ENCODE data around the gene PARD3B. TPM values are rescaled to one million over a fixed set of nuclear protein-coding genes. Genes with fewer than 3 reads are reported as not detected.
"Not testable (repeated sequence)": the region's sequence is repeated elsewhere in the genome, so short reads cannot be mapped to it uniquely, and the experiment has no call there.

The PARD3B gene
- total and polyA plus RNA-seq, 5 donors, result 3.0 to 18.6 (median 15.6) TPM

DNA sequence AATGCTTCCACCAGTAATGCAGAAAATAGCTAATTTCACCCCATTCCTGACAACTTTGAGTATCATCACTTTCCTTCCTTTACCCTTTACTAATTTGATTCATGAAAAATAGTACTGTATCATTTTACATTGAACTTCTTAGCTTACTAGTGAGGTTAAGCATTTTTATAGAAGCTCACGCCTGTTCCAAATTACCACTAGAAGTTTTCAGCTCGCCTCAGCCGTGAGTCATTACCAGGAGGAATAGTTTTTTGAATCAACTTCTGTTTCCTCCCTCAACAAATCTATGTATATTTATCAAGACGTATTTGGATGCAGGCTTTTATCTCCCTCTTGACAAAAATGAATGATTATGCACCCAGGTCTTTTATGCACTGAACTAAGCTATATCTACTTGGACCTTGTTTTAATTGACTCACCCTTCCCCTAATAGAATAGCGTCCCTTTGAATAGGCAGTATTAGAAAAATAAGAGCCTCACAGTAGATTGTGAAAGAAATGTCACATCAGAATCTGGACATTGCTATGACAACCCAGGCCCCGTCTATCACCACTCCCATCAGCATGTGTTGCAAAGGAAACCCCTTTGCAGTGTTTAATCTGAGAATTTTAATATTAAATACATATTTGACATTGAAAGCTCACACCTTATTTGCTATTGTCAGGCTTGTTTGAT is 929.6 kb downstream of the PARD3B start:
- intact Hi-C loops (cut with DNase I), result no loop called here
- ATAC-seq (no peak), DNase-seq (no peak)
- Histone ChIP-seq H3K4me1 (ENCODE audit: control insufficient read depth, insufficient read depth, low read length) (no peaks in the 10 kb centered on the region), H3K27ac (ENCODE audit: low read length) (no peak overlapping the region), H3K4me3 (ENCODE audit: low read length) (no peak overlapping the region), H3K27me3 (ENCODE audit: control insufficient read depth, insufficient read depth) (no peaks in the 10 kb centered on the region), H3K9me3 (ENCODE audit: control insufficient read depth, low read length) (no peaks in the 10 kb centered on the region)
- WGBS, result 66% methylated on average over 6 of the region's 6 CpGs

DNA sequence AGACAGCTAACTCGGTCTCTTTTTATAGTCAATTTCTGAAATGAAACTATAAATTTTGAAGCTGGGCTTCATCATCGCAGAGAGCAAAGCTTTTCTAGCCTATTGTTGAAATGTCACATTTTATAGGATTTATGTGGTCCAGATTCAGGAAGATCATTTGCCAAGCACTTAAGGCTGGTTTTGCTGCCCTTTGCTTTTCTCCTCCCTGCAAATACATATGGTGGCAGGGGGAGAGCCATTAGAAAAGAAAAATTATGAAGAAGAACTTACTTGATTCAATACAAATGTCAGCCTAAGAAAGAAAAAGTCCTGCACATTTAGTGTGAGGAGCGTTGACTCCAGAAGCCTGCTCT is 930.1 kb downstream of the PARD3B start:
- no peaks in the 10 kb centered on the region for H3K9me3 ChIP-seq (ENCODE audit: control insufficient read depth, low read length)
- H3K4me3 ChIP-seq (ENCODE audit: low read length), result no peak overlapping the region
- no peaks in the 10 kb centered on the region for H3K4me1 ChIP-seq (ENCODE audit: control insufficient read depth, insufficient read depth, low read length)
- DNase-seq (no peak), ATAC-seq (no peak)
- WGBS, result 93% methylated on average over 3 of the region's 3 CpGs
- no peaks in the 10 kb centered on the region for H3K27me3 ChIP-seq (ENCODE audit: control insufficient read depth, insufficient read depth)
- no peak overlapping the region for H3K27ac ChIP-seq (ENCODE audit: low read length)
- intact Hi-C loops (cut with DNase I), result no loop called here

DNA sequence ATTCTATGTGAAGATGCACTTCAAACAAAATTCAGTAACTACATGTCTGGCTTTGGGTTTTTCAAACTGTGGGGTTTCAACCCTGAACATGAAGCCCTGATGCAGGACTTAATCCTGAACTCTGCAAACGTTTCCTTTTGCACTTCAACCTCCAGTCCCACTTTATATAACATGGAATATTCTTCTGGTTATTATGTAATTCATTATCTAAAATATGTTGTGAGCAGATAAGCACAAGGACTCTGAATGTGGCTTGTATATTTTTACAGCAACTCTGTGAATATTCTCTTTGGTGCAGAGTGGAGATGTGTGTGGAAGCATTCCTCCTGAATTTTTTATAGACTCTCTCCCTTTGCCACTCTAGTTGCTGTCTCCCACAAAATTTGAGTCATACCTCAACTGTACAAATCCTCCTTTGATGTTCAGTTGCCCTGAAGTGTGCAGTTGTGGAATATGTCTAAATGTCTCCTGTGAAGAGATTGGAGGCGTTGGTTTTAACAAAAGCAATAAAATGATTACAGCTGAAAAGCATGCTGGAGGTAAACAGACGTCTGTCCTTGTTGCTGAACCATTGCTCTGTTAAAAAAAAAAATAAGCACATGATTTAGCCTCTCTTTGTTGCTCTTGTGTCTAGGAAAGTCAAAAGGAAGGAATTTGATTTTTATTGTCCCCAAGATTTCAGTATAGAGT is 931.9 kb downstream of the PARD3B start:
- 47% methylated on average over 3 of the region's 3 CpGs for WGBS
- DNase-seq (no peak), ATAC-seq (no peak)
- Histone ChIP-seq H3K27ac (ENCODE audit: low read length) (no peak overlapping the region), H3K4me3 (ENCODE audit: low read length) (no peak overlapping the region), H3K4me1 (ENCODE audit: control insufficient read depth, insufficient read depth, low read length) (no peaks in the 10 kb centered on the region), H3K27me3 (ENCODE audit: control insufficient read depth, insufficient read depth) (no peaks in the 10 kb centered on the region), H3K9me3 (ENCODE audit: control insufficient read depth, low read length) (no peaks in the 10 kb centered on the region)
- intact Hi-C loops (cut with DNase I), result no loop called here

DNA sequence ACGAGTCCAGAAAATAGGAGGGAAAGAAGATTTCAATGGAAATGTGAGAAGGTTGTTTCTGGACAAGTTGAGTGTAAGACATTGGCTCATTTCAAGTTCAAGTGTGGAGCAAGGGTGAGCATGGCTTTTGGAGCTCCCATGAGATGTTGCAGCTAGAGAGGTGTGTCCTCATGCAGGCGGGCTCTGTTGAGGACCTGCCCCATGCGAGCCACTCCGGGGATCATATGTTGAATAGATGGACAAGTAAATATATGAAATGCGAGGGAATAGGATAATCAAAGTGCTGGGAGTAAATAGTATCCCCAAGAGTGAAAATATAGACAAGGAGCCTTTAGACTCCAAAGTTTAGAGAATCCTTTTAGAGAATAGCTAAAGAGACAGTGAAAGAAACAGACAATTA is 936.6 kb downstream of the PARD3B start:
- ATAC-seq (no peak), DNase-seq (no peak)
- intact Hi-C loops (cut with DNase I), result no loop called here
- Histone ChIP-seq H3K27me3 (ENCODE audit: control insufficient read depth, insufficient read depth) (no peaks in the 10 kb centered on the region), H3K4me3 (ENCODE audit: low read length) (no peak overlapping the region), H3K4me1 (ENCODE audit: control insufficient read depth, insufficient read depth, low read length) (no peaks in the 10 kb centered on the region), H3K9me3 (ENCODE audit: control insufficient read depth, low read length) (no peaks in the 10 kb centered on the region), H3K27ac (ENCODE audit: low read length) (no peak overlapping the region)
- 93% methylated on average over 5 of the region's 5 CpGs for WGBS

DNA sequence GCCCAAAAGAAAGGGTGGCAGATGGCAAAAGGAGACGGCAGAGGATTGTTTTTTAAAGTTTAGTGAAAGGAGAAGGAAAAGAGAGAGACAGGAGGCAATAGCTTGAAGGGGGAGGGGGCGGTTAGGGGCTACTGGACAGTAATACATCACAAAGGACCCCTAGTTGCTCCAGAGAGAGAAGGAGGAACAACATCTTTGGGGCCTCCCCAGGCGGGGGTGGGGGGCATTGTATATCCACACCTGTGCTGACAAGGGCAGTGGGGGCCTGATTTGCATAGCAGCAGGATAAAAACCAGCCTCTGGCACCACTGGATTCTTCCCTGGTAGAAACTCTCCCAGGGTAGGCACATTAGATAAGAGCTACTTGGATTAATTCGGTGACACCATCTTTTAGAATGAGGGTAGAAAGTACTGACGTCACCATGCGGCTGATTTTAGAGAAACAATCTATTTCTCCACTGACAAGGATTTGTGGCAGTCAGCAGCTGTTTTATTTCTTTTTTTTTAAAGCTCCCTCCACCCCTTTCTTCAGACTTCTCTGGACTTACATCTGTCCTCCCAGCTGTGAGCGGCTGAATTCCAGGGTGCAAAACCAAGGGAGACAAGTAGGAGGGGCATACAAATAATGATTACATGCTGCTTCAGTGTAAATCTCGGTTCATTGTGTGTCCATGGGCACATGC is 937.3 kb downstream of the PARD3B start:
- Histone ChIP-seq H3K4me1 (ENCODE audit: control insufficient read depth, insufficient read depth, low read length) (no peaks in the 10 kb centered on the region), H3K27me3 (ENCODE audit: control insufficient read depth, insufficient read depth) (no peaks in the 10 kb centered on the region), H3K4me3 (ENCODE audit: low read length) (no peak overlapping the region), H3K9me3 (ENCODE audit: control insufficient read depth, low read length) (no peaks in the 10 kb centered on the region), H3K27ac (ENCODE audit: low read length) (no peak overlapping the region)
- intact Hi-C loops (cut with DNase I), result no loop called here
- peak; percentile 55 to 73 for ATAC-seq
- 73% methylated on average over 8 of the region's 8 CpGs for WGBS
- DNase-seq, result peak; percentile 17 to 69 (median 41)

DNA sequence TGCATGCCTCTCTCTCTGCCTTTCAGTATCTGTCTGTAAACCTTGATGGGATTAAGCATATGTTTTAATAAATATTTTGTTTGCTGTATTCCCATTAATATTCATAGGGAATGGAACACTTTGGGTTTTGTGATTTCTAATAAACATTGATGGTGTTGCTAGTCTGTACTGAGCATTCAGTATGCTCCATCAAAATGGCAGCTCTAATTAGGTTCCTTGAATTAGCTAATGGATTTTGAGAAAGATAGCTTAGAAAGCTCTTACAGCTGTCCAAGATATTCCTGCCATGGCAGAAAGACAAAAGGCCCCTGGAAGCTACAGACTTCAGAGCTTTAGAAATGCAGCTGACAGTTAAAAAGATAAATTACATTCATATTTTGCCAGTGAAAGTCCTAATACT is 937.8 kb downstream of the PARD3B start:
- Histone ChIP-seq H3K4me1 (ENCODE audit: control insufficient read depth, insufficient read depth, low read length) (no peaks in the 10 kb centered on the region), H3K27ac (ENCODE audit: low read length) (no peak overlapping the region), H3K4me3 (ENCODE audit: low read length) (no peak overlapping the region), H3K9me3 (ENCODE audit: control insufficient read depth, low read length) (no peaks in the 10 kb centered on the region), H3K27me3 (ENCODE audit: control insufficient read depth, insufficient read depth) (no peaks in the 10 kb centered on the region)
- intact Hi-C loops (cut with DNase I), result no loop called here
- ATAC-seq, result no peak
- no peak for DNase-seq

DNA sequence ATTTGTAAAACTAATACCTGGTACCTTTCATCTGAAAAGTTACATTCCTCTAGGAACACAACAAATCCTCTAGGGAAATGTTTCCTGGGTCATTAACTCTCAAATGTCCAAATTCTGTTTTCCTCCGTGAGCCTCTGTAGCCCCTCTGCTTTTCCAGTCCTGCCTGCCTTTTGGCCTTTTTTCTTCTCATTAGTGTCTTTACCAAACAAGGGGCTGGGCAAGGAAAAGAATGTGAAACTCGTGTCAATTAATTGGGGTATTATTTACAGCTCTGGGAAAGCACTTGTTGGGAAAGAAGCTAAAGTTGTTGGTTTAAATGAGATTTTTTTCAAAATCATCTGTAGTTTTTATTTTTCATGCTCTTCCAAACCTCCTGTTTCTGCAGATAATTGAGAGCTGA is 938.9 kb downstream of the PARD3B start:
- H3K9me3 ChIP-seq (ENCODE audit: control insufficient read depth, low read length), result no peaks in the 10 kb centered on the region
- ATAC-seq (no peak), DNase-seq (no peak)
- H3K27ac ChIP-seq (ENCODE audit: low read length), result no peak overlapping the region
- WGBS, result 71% methylated on average over 2 of the region's 2 CpGs
- H3K4me3 ChIP-seq (ENCODE audit: low read length), result no peak overlapping the region
- H3K4me1 ChIP-seq (ENCODE audit: control insufficient read depth, insufficient read depth, low read length), result no peaks in the 10 kb centered on the region
- H3K27me3 ChIP-seq (ENCODE audit: control insufficient read depth, insufficient read depth), result no peaks in the 10 kb centered on the region
- intact Hi-C loops (cut with DNase I), result no loop called here

DNA sequence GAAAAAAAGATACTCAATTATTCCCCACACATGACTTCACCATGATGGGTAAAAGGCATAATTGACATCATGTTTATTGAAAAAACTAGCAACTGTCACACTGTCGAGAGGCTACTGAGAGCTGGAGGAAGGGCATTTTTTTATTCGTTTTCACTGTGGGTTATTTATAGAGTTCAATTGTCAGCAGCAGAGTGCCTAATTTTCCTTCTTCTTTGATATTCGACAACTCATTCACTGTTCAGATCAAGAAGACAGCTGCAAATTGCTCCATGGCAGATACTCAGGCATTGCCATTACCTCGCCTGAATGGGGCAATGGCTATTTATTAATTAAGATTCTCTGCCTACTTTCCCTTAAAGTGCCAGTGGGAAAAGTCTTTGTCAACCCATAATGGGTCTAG is 939.5 kb downstream of the PARD3B start:
- DNase-seq, result no peak
- intact Hi-C loops (cut with DNase I), result no loop called here
- 52% methylated on average over 4 of the region's 4 CpGs for WGBS
- Histone ChIP-seq H3K4me1 (ENCODE audit: control insufficient read depth, insufficient read depth, low read length) (no peaks in the 10 kb centered on the region), H3K9me3 (ENCODE audit: control insufficient read depth, low read length) (no peaks in the 10 kb centered on the region), H3K4me3 (ENCODE audit: low read length) (no peak overlapping the region), H3K27ac (ENCODE audit: low read length) (no peak overlapping the region), H3K27me3 (ENCODE audit: control insufficient read depth, insufficient read depth) (no peaks in the 10 kb centered on the region)
- no peak for ATAC-seq

DNA sequence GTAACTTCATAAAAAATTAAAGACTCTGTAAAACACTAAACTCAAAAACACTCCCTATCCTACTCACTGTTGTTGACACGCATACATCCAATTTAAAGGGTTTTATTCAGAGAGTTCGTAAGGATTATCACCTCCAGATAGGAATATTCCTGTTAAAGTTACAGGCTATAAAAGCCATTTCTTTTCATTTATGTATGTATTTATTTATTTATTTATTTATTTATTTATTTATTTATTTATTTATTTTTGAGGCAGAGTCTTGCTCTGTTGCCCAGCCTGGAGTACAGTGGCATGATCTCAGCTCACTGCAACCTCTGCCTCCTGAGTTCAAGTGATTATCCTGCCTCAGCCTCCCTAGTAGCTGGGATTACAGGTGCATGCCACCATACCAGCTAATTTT is 948.3 kb downstream of the PARD3B start:
- H3K27me3 ChIP-seq (ENCODE audit: control insufficient read depth, insufficient read depth); H3K27ac ChIP-seq (ENCODE audit: low read length); H3K4me3 ChIP-seq (ENCODE audit: low read length); H3K4me1 ChIP-seq (ENCODE audit: control insufficient read depth, insufficient read depth, low read length); intact Hi-C loops (cut with DNase I); H3K9me3 ChIP-seq (ENCODE audit: control insufficient read depth, low read length); DNase-seq; ATAC-seq: not testable (repeated sequence)
- 97% methylated on average over 2 of the region's 2 CpGs for WGBS

DNA sequence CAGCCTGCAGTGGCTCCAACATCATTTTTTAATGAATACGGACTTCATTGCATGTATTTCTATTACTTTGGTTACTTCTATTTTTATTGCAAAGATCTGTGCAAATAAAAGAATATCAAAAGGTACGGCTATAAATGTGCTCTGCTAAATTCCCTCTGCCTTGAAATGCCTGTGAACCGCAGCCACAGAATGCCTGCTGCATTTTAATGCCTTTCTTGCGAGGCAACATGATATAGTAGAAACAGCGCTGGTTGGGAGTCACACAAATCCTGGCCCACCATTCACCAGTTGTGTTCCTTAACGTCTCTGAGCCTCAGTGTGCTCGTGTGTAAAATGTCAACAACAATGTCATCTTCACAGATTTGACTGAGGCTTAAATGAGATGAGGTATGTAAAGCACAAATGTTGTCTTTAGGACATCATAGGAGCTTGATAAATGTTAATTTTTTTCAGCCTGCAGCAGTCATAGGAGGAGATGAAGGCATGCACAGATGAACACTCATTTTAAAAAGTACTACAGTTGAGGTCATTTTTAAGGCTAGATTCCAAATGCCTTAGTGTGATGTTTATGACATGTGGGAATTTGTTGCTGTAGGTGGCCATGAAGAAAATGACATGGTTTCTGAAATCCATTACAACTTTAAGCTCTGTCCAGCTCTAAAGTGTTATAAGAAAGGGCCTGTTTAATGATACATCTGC is 949.4 kb downstream of the PARD3B start:
- intact Hi-C loops (cut with DNase I), result no loop called here
- DNase-seq, result no peak
- WGBS, result 88% methylated on average over 7 of the region's 7 CpGs

DNA sequence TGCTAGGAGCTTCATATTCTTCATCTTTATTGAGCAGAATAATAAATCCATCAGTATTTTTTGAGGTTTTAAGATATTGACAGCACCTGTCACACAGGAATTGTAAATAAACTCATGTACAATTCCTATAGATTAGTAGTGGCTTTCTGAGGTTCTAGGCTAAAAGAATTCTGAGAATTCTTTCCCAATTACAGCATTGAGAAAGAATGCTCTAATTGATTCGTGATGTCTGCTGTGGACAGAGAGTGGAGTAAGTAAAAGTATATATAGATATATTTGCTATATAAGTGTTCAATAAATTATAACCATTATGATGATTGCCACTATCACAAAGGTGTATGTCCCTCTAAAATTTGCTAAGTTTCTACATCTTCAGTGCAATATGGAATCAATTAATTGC is 950.5 kb downstream of the PARD3B start:
- Histone ChIP-seq H3K4me1 (ENCODE audit: control insufficient read depth, insufficient read depth, low read length) (no peaks in the 10 kb centered on the region), H3K27ac (ENCODE audit: low read length) (no peak overlapping the region), H3K4me3 (ENCODE audit: low read length) (no peak overlapping the region), H3K27me3 (ENCODE audit: control insufficient read depth, insufficient read depth) (no peaks in the 10 kb centered on the region), H3K9me3 (ENCODE audit: control insufficient read depth, low read length) (no peaks in the 10 kb centered on the region)
- ATAC-seq (no peak), DNase-seq (no peak)
- WGBS, result 72% methylated on average over 1 of the region's 1 CpG
- intact Hi-C loops (cut with DNase I), result no loop called here

More for the DNA sequence above, 949.4 kb downstream of the PARD3B start:
- no peak overlapping the region for H3K27ac ChIP-seq (ENCODE audit: low read length)
- H3K9me3 ChIP-seq (ENCODE audit: control insufficient read depth, low read length), result no peaks in the 10 kb centered on the region
- no peak for ATAC-seq
- no peak overlapping the region for H3K4me3 ChIP-seq (ENCODE audit: low read length)
- H3K4me1 ChIP-seq (ENCODE audit: control insufficient read depth, insufficient read depth, low read length), result no peaks in the 10 kb centered on the region
- no peaks in the 10 kb centered on the region for H3K27me3 ChIP-seq (ENCODE audit: control insufficient read depth, insufficient read depth)

All from right cardiac atrium (tissue), 5 donors.